Hepatocyte (in vitro differentiated cells): Measurements from ENCODE around the gene LRMDA.

Experiments
- CTCF ChIP-seq: fragments of 200-600 bp; sonication (generic); IDR thresholded peaks from 2 replicates; pipeline ENCODE4 v1.5.1; 2016; ENCODE audit warnings: antibody characterized with exemption, mild to moderate bottlenecking; ENCODE audit not compliant: poor library complexity
- EZH2 ChIP-seq: fragments of 200-600 bp; sonication (generic); IDR thresholded peaks from 2 replicates; pipeline ENCODE4 v1.6.1; 2016; ENCODE audit warnings: antibody characterized with exemption, mild to moderate bottlenecking, borderline replicate concordance
- EZH2phosphoT487 ChIP-seq: fragments of 200-600 bp; sonication (generic); IDR thresholded peaks from one replicate; pipeline ENCODE4 v1.6.1; 2018; ENCODE audit warnings: antibody characterized with exemption, mild to moderate bottlenecking, low read depth, moderate library complexity; ENCODE audit not compliant: unreplicated experiment, severe bottlenecking

- TF ChIP-seq CTCF (no peak), EZH2 (no peak), EZH2phosphoT487 (no peak)
Observed at GRCh38 chr10:75616076-75616475, 184.7 kb downstream of the LRMDA start.
